HL-60 (cell line): ENCODE data around the gene THRAP3.

ENCODE experiments used
- POLR2AphosphoS5 ChIP-seq: IDR thresholded peaks from 2 replicates; pipeline ENCODE4 v1.6.1; 2012; ENCODE audit warnings: low read depth
- SPI1 ChIP-seq: IDR thresholded peaks from 2 replicates; pipeline ENCODE4 v1.6.1; 2012; ENCODE audit warnings: low read depth, mild to moderate bottlenecking, borderline replicate concordance

DNA sequence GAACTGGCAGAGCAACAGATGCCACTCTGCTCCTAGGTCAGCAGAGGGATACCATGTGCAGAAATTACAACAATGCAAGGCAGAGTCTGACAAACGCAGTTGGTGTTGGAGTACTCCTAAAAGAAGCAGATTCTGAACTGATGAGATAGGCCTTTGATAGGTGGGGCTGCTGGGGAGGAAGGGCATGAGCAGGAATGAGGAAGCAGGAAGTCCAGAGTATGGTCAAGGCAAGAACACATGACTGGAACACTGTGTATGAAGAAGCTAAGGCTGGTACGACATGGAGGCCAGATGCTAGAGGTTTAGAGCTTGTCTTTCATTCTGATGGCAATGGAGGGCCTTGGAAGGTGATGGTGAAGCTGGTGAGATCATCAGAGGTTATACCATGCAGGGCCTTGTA, 11.5 kb upstream of the THRAP3 start:
- TF ChIP-seq POLR2AphosphoS5, result no peak
- peak; percentile 66; the same call in 1 of the 2 replicates for TF ChIP-seq SPI1
